ENCODE measurements around the gene RASSF1.
"Not testable (repeated sequence)": the region's sequence is repeated elsewhere in the genome, so short reads cannot be mapped to it uniquely, and the experiment has no call there.

The RASSF1 gene

GRCh38 chr3:50322386-50323091 is 18.1 kb downstream of the RASSF1 start, which contains the start of gene HYAL2:
Gene HYAL2, minus strand, starts transcription at chr3:50322745. Its CDS starts 2,256 bp downstream, at chr3:50320489.
- no peak for FAIRE-seq

GRCh38 chr3:50322115-50322385 is 18.6 kb downstream of the RASSF1 start:
- no peak for FAIRE-seq

- FAIRE-seq: no peak
Observed at GRCh38 chr3:50321336-50322114, 19.1 kb downstream of the RASSF1 start.

- no peak for FAIRE-seq
Observed at GRCh38 chr3:50320853-50321335, 19.7 kb downstream of the RASSF1 start.

GRCh38 chr3:50319894-50320625 is 20.6 kb downstream of the RASSF1 start:
- no peak for FAIRE-seq

GRCh38 chr3:50319181-50319893 is 21.3 kb downstream of the RASSF1 start:
- no peak for FAIRE-seq

- FAIRE-seq: no peak
Observed at GRCh38 chr3:50318615-50319014, 22.0 kb downstream of the RASSF1 start.

GRCh38 chr3:50318163-50318562 is 22.5 kb downstream of the RASSF1 start:
- FAIRE-seq: no peak

- no peak for FAIRE-seq
Observed at GRCh38 chr3:50317300-50317699, 23.3 kb downstream of the RASSF1 start.

- FAIRE-seq: no peak
Observed at GRCh38 chr3:50316657-50317242, 23.9 kb downstream of the RASSF1 start.

- no peak for FAIRE-seq
Observed at GRCh38 chr3:50314816-50315215, 25.8 kb downstream of the RASSF1 start.

- FAIRE-seq: no peak
Observed at GRCh38 chr3:50314342-50314741, 26.3 kb downstream of the RASSF1 start.

- FAIRE-seq: not testable (repeated sequence)
Observed at GRCh38 chr3:50312041-50312440, 28.6 kb downstream of the RASSF1 start.

- FAIRE-seq: no peak
Observed at GRCh38 chr3:50304601-50305000, 36.0 kb downstream of the RASSF1 start.

- no peak for FAIRE-seq
Observed at GRCh38 chr3:50303013-50303815, 37.4 kb downstream of the RASSF1 start, which contains the start of gene HYAL1. Gene HYAL1, minus strand, starts transcription at chr3:50303574. Its CDS starts 618 bp downstream, at chr3:50302956.

GRCh38 chr3:50302095-50303012 is 38.3 kb downstream of the RASSF1 start:
- FAIRE-seq: no peak

GRCh38 chr3:50300681-50301254 is 39.9 kb downstream of the RASSF1 start:
- no peak for FAIRE-seq

GRCh38 chr3:50299929-50300680 is 40.5 kb downstream of the RASSF1 start:
- FAIRE-seq: no peak

- no peak for FAIRE-seq
Observed at GRCh38 chr3:50299638-50299928, 41.1 kb downstream of the RASSF1 start.

Data from TTC549 (cell line).